ENCODE data around the gene CNOT8.

GRCh38 chr5:154871734-154872133 is 13.3 kb downstream of the CNOT8 start:
- no peak for TF ChIP-seq EZH2phosphoT487 (IDR thresholded peaks at IDR 0.05; ENCODE audit: borderline replicate concordance, low read depth, low read length)
- TF ChIP-seq, protein P1, sequence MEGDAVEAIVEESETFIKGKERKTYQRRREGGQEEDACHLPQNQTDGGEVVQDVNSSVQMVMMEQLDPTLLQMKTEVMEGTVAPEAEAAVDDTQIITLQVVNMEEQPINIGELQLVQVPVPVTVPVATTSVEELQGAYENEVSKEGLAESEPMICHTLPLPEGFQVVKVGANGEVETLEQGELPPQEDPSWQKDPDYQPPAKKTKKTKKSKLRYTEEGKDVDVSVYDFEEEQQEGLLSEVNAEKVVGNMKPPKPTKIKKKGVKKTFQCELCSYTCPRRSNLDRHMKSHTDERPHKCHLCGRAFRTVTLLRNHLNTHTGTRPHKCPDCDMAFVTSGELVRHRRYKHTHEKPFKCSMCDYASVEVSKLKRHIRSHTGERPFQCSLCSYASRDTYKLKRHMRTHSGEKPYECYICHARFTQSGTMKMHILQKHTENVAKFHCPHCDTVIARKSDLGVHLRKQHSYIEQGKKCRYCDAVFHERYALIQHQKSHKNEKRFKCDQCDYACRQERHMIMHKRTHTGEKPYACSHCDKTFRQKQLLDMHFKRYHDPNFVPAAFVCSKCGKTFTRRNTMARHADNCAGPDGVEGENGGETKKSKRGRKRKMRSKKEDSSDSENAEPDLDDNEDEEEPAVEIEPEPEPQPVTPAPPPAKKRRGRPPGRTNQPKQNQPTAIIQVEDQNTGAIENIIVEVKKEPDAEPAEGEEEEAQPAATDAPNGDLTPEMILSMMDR (conservative IDR thresholded peaks at IDR 0.05; ENCODE audit: low read length): no peak

All from OCI-LY7 (cell line).